Vagina (tissue), 2 donors: ENCODE data around the gene ADCY5. TPM values are rescaled to one million over a fixed set of nuclear protein-coding genes. Genes with fewer than 3 reads are reported as not detected.

Experiments used
- DNase-seq, 2 donors: peaks; one replicate each; pipeline ENCODE4 v3.0.0-alpha.2; 2017; ENCODE audit errors: extremely low spot score in 2 of 2
- H3K27ac ChIP-seq: fragments of 200-600 bp; sonication (generic); one replicate; pipeline ENCODE4 v1.5.1; 2019
- H3K27me3 ChIP-seq: fragments of 200-600 bp; sonication (generic); one replicate; pipeline ENCODE4 v1.5.1; 2019
- H3K36me3 ChIP-seq, 2 donors: fragments of 200-600 bp; sonication (generic); one replicate each; pipeline ENCODE4 v1.5.1; 2017 to 2019
- H3K4me1 ChIP-seq: fragments of 200-600 bp; sonication (generic); one replicate; pipeline ENCODE4 v1.5.1; 2019
- H3K4me3 ChIP-seq, 2 donors: fragments of 200-600 bp; sonication (generic); 1 replicate in 1 of 2; 2 replicates in 1 of 2; pipeline ENCODE4 v1.5.1; 2016 to 2019
- H3K9me3 ChIP-seq: fragments of 200-600 bp; sonication (generic); one replicate; pipeline ENCODE4 v1.5.1; 2019
- CTCF ChIP-seq, 3 experiments: fragments of 450-650 bp in 2 of 3; fragments of 200-600 bp in 1 of 3; sonication (generic) in 1 of 3; IDR thresholded peaks; one replicate each; pipeline ENCODE4 v1.5.1; 2017 to 2019; ENCODE audit warnings: antibody characterized with exemption in 3 of 3, mild to moderate bottlenecking in 2 of 3, moderate library complexity in 2 of 3
- POLR2A ChIP-seq, 2 donors: fragments of 450-650 bp; IDR thresholded peaks; one replicate each; pipeline ENCODE4 v1.6.1; 2017; ENCODE audit warnings: antibody characterized with exemption in 2 of 2, mild to moderate bottlenecking in 2 of 2, moderate library complexity in 2 of 2
- POLR2AphosphoS5 ChIP-seq, 2 donors: sonication (generic); formaldehyde crosslinking; IDR thresholded peaks; one replicate each; pipeline ENCODE4 v1.9.0; 2017; ENCODE audit warnings: antibody characterized with exemption in 2 of 2, mild to moderate bottlenecking in 2 of 2, low read depth in 1 of 2; ENCODE audit not compliant: insufficient read depth in 1 of 2
- intact Hi-C: fragments of 100-400 bp; cut with DNase I; formaldehyde crosslinking; loops from one replicate; pipeline ENCODE4 v1.15.1; 2023
- total RNA-seq: library from RNA; depleted of rRNA; stranded (reverse); fragments of >200 nt; gene quantifications from one replicate; pipeline ENCODE4 v1.2.3, GENCODE V29; 2016

Gene ADCY5
- total RNA-seq, 1 donor from 2014 or later, result 16.7 TPM

DNA sequence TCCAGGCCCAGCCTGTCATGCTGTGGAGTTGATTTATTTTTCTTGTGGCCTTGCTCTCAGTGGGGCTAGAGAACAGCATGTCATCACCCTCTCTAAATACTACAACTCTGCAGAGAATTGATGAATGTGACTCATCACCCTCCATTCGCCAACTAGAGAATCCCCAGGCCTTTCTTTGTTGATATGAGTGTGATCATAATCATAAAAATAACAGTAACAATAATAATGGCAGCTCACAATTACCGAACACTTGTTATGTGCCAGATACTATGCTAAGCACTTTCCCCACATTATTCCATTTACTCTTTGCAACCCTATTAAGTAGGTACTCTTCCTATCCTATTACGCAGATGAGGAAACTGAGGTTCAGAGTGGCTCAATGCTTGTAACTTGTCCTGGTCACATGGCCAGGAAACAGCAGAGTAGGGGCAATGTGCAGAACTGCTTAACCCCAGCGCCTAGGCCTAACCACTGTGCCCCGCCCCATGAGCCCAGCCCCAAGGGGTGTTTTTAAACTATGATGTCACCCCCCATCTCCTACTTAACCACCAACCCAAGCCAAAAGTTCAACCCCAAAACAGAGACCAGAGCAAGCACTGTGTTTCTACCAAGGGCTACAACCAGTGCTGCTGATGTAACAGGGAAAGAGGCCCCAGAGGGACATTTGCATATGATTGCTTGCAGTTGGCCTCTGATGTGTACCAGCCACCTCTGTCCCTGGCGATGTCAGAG, 104.5 kb downstream of the ADCY5 start:
- H3K9me3 ChIP-seq, result no peaks in the 10 kb centered on the region
- H3K4me1 ChIP-seq, result no peaks in the 10 kb centered on the region
- no peaks in the 10 kb centered on the region for H3K27me3 ChIP-seq
- no peaks in the 10 kb centered on the region for H3K36me3 ChIP-seq
- H3K4me3 ChIP-seq, result no peak overlapping the region
- DNase-seq, result no peak
- intact Hi-C loops, result no loop called here
- TF ChIP-seq POLR2AphosphoS5 (IDR thresholded peaks at IDR 0.05; ENCODE audit: insufficient read depth in 1 of 2, low read depth in 1 of 2) (no peak), CTCF (IDR thresholded peaks at IDR 0.05) (no peak), POLR2A (IDR thresholded peaks at IDR 0.05) (no peak)
- no peak overlapping the region for H3K27ac ChIP-seq

GRCh38 chr3:123343296-123344174, 105.4 kb downstream of the ADCY5 start:
- H3K27ac ChIP-seq, result no peak overlapping the region

GRCh38 chr3:123342631-123343080, 106.2 kb downstream of the ADCY5 start:
- Histone ChIP-seq H3K4me3 (no peak overlapping the region), H3K9me3 (no peaks in the 10 kb centered on the region), H3K27me3 (no peaks in the 10 kb centered on the region), H3K4me1 (no peaks in the 10 kb centered on the region), H3K27ac (no peak overlapping the region), H3K36me3 (no peaks in the 10 kb centered on the region)
- intact Hi-C loops, result no loop called here
- DNase-seq, result no peak
- no peak for TF ChIP-seq POLR2A (IDR thresholded peaks at IDR 0.05)
- no peak for TF ChIP-seq CTCF (IDR thresholded peaks at IDR 0.05)
- no peak for TF ChIP-seq POLR2AphosphoS5 (IDR thresholded peaks at IDR 0.05; ENCODE audit: insufficient read depth in 1 of 2, low read depth in 1 of 2)

More at GRCh38 chr3:123343296-123344174, 105.4 kb downstream of the ADCY5 start:
- intact Hi-C loops, result no loop called here
- H3K4me3 ChIP-seq, result no peak overlapping the region
- H3K27me3 ChIP-seq, result no peaks in the 10 kb centered on the region
- no peaks in the 10 kb centered on the region for H3K4me1 ChIP-seq
- H3K36me3 ChIP-seq, result no peaks in the 10 kb centered on the region
- DNase-seq, result no peak
- TF ChIP-seq POLR2AphosphoS5 (IDR thresholded peaks at IDR 0.05; ENCODE audit: insufficient read depth in 1 of 2, low read depth in 1 of 2), result no peak
- no peak for TF ChIP-seq POLR2A (IDR thresholded peaks at IDR 0.05)
- TF ChIP-seq CTCF (IDR thresholded peaks at IDR 0.05), result no peak
- no peaks in the 10 kb centered on the region for H3K9me3 ChIP-seq

- Histone ChIP-seq H3K9me3 (no peaks in the 10 kb centered on the region), H3K27ac (no peak overlapping the region), H3K36me3 (no peaks in the 10 kb centered on the region), H3K4me1 (no peaks in the 10 kb centered on the region), H3K4me3 (no peak overlapping the region), H3K27me3 (no peaks in the 10 kb centered on the region)
- intact Hi-C loops, result no loop called here
- DNase-seq, result no peak
- TF ChIP-seq POLR2A (IDR thresholded peaks at IDR 0.05) (no peak), POLR2AphosphoS5 (IDR thresholded peaks at IDR 0.05; ENCODE audit: insufficient read depth in 1 of 2, low read depth in 1 of 2) (no peak), CTCF (IDR thresholded peaks at IDR 0.05) (no peak)
Measured at GRCh38 chr3:123341871-123342630, 106.8 kb downstream of the ADCY5 start.
